ENCODE measurements around the gene DIAPH3.

The DIAPH3 gene

GRCh38 chr13:59621773-59622172, 542.0 kb downstream of the DIAPH3 start:
- DNase-seq (ENCODE audit: low spot score), result no peak

All from LoVo (cell line).